NCI-H2196 (cell line): ENCODE measurements around the gene CYP4B1.
A peak's percentile ranks its signal among the peaks of the same experiment; 100 is the strongest.

Experiments
- DNase-seq: peaks from one replicate; lab custom pipeline; 2025; ENCODE audit not compliant: unreplicated experiment; lab: John Stamatoyannopoulos, UW

CYP4B1 gene

GRCh38 chr1:46793126-46793525 is 5.7 kb upstream of the CYP4B1 start:
- DNase-seq = no peak

GRCh38 chr1:46797696-46798470 is 963 bp upstream of the CYP4B1 start:
- no peak for DNase-seq

GRCh38 chr1:46800742-46801141 is 1.9 kb downstream of the CYP4B1 start:
- no peak for DNase-seq

GRCh38 chr1:46801323-46802055 is 2.6 kb downstream of the CYP4B1 start:
- DNase-seq = peak; percentile 62

GRCh38 chr1:46802081-46802480 is 3.2 kb downstream of the CYP4B1 start:
- no peak for DNase-seq

- DNase-seq = no peak
Measured at GRCh38 chr1:46802901-46803574, 4.2 kb downstream of the CYP4B1 start.

GRCh38 chr1:46804027-46804889 is 5.4 kb downstream of the CYP4B1 start:
- no peak for DNase-seq

GRCh38 chr1:46804926-46805325 is 6.1 kb downstream of the CYP4B1 start:
- no peak for DNase-seq

GRCh38 chr1:46805755-46806154 is 6.9 kb downstream of the CYP4B1 start:
- no peak for DNase-seq

- DNase-seq = no peak
Measured at GRCh38 chr1:46806196-46807020, 7.6 kb downstream of the CYP4B1 start.

GRCh38 chr1:46807046-46807972 is 8.5 kb downstream of the CYP4B1 start:
- DNase-seq = no peak

GRCh38 chr1:46809071-46809470 is 10.2 kb downstream of the CYP4B1 start:
- DNase-seq = no peak

- no peak for DNase-seq
Measured at GRCh38 chr1:46809904-46810303, 11.1 kb downstream of the CYP4B1 start.

- no peak for DNase-seq
Measured at GRCh38 chr1:46810596-46810995, 11.8 kb downstream of the CYP4B1 start.

GRCh38 chr1:46811053-46811452 is 12.2 kb downstream of the CYP4B1 start:
- no peak for DNase-seq

GRCh38 chr1:46812065-46812963 is 13.5 kb downstream of the CYP4B1 start:
- no peak for DNase-seq

- no peak for DNase-seq
Measured at GRCh38 chr1:46812996-46813857, 14.4 kb downstream of the CYP4B1 start.
